ENCODE data around the gene TMEM203. TPM values are rescaled to one million over a fixed set of nuclear protein-coding genes. Genes with fewer than 3 reads are reported as not detected.

Gene TMEM203
- polyA plus RNA-seq, 6 donors from 2014 or later = 119 to 191 (median 142) TPM

- Mint-ChIP-seq H3K27me3 (peaks cover 0 to 8% (median 0%) of the 10 kb centered on the region in 3 donors), H3K4me1 (peaks cover 23 to 34% (median 29%) of the 10 kb centered on the region in 3 donors), H3K36me3 (peaks cover 0 to 6% of the 10 kb centered on the region in 2 donors), H3K9me3 (no peaks in the 10 kb centered on the region), H3K4me3 (peak overlapping the region in 5 of 8 donors; percentile 42 to 90 (median 75)), H3K27ac (peak overlapping the region in 5 of 6 donors; percentile 47 to 90 (median 64))
- DNase-seq (no peak), ATAC-seq (ENCODE audit: low read depth in 2 of 2) (no peak)
Observed at GRCh38 chr9:137237759-137238726, 32.6 kb upstream of the TMEM203 start.

- no peak for ATAC-seq (ENCODE audit: low read depth in 2 of 2)
- Mint-ChIP-seq H3K36me3 (peaks cover 0 to 6% of the 10 kb centered on the region in 2 donors), H3K9me3 (no peaks in the 10 kb centered on the region), H3K27me3 (peaks cover 0 to 8% (median 0%) of the 10 kb centered on the region in 3 donors), H3K27ac (peak overlapping the region in 2 of 6 donors; percentile 57 to 87), H3K4me3 (peak overlapping the region in 4 of 8 donors; percentile 23 to 45 (median 36)), H3K4me1 (peaks cover 12 to 25% (median 24%) of the 10 kb centered on the region in 3 donors)
- DNase-seq = no peak
Observed at GRCh38 chr9:137236936-137237421, 31.5 kb upstream of the TMEM203 start.

- H3K36me3 Mint-ChIP-seq = peaks cover 0 to 6% of the 10 kb centered on the region in 2 donors
- DNase-seq (peak; percentile 91), ATAC-seq (ENCODE audit: low read depth in 2 of 2) (peak; percentile 32 to 35)
- H3K27ac Mint-ChIP-seq = peak overlapping the region in 3 of 6 donors; percentile 21 to 87 (median 57)
- no peaks in the 10 kb centered on the region for H3K9me3 Mint-ChIP-seq
- H3K4me1 Mint-ChIP-seq = peaks cover 12 to 25% (median 24%) of the 10 kb centered on the region in 3 donors
- H3K4me3 Mint-ChIP-seq = peak overlapping the region in 6 of 8 donors; percentile 9 to 45 (median 25)
- peaks cover 0 to 8% (median 0%) of the 10 kb centered on the region in 3 donors for H3K27me3 Mint-ChIP-seq
Observed at GRCh38 chr9:137236238-137236935, 30.9 kb upstream of the TMEM203 start.

GRCh38 chr9:137235424-137236237 is 30.2 kb upstream of the TMEM203 start:
- DNase-seq (no peak), ATAC-seq (ENCODE audit: low read depth in 2 of 2) (no peak)
- peaks cover 12 to 22% (median 20%) of the 10 kb centered on the region in 3 donors for H3K4me1 Mint-ChIP-seq
- H3K4me3 Mint-ChIP-seq = peak overlapping the region in 1 of 8 donors; percentile 66
- H3K27me3 Mint-ChIP-seq = peaks cover 0 to 8% (median 0%) of the 10 kb centered on the region in 3 donors
- no peaks in the 10 kb centered on the region for H3K9me3 Mint-ChIP-seq
- peak overlapping the region in 3 of 6 donors; percentile 59 to 87 (median 60) for H3K27ac Mint-ChIP-seq
- H3K36me3 Mint-ChIP-seq = no peaks in the 10 kb centered on the region

GRCh38 chr9:137234758-137235423 is 29.4 kb upstream of the TMEM203 start:
- peak overlapping the region in 6 of 8 donors; percentile 13 to 79 (median 42) for H3K4me3 Mint-ChIP-seq
- peaks cover 12 to 21% (median 20%) of the 10 kb centered on the region in 3 donors for H3K4me1 Mint-ChIP-seq
- ATAC-seq (ENCODE audit: low read depth in 2 of 2) (peak in 1 of 2 donors; percentile 28), DNase-seq (no peak)
- no peaks in the 10 kb centered on the region for H3K36me3 Mint-ChIP-seq
- no peaks in the 10 kb centered on the region for H3K9me3 Mint-ChIP-seq
- H3K27ac Mint-ChIP-seq = peak overlapping the region in 3 of 6 donors; percentile 59 to 87 (median 60)
- peaks cover 0 to 8% (median 0%) of the 10 kb centered on the region in 3 donors for H3K27me3 Mint-ChIP-seq

- H3K36me3 Mint-ChIP-seq = no peaks in the 10 kb centered on the region
- no peak for DNase-seq
- H3K4me3 Mint-ChIP-seq = peak overlapping the region in 1 of 8 donors; percentile 66
- no peak for ATAC-seq (ENCODE audit: low read depth in 2 of 2)
- no peaks in the 10 kb centered on the region for H3K9me3 Mint-ChIP-seq
- peaks cover 12 to 20% (median 16%) of the 10 kb centered on the region in 3 donors for H3K4me1 Mint-ChIP-seq
- no peak overlapping the region for H3K27ac Mint-ChIP-seq
- peaks cover 0 to 13% (median 0%) of the 10 kb centered on the region in 3 donors for H3K27me3 Mint-ChIP-seq
Observed at GRCh38 chr9:137234055-137234697, 28.7 kb upstream of the TMEM203 start.

GRCh38 chr9:137233143-137233980 is 27.9 kb upstream of the TMEM203 start:
- ATAC-seq (ENCODE audit: low read depth in 2 of 2) = no peak
- Mint-ChIP-seq H3K27ac (no peak overlapping the region), H3K9me3 (no peaks in the 10 kb centered on the region), H3K36me3 (no peaks in the 10 kb centered on the region), H3K4me3 (no peak overlapping the region), H3K27me3 (peaks cover 0 to 17% (median 0%) of the 10 kb centered on the region in 3 donors), H3K4me1 (peaks cover 11 to 17% (median 12%) of the 10 kb centered on the region in 3 donors)
- no peak for DNase-seq

- ATAC-seq (ENCODE audit: low read depth in 2 of 2) (no peak), DNase-seq (no peak)
- no peak overlapping the region for H3K4me3 Mint-ChIP-seq
- H3K27ac Mint-ChIP-seq = no peak overlapping the region
- H3K36me3 Mint-ChIP-seq = no peaks in the 10 kb centered on the region
- H3K4me1 Mint-ChIP-seq = peaks cover 13 to 16% (median 15%) of the 10 kb centered on the region in 3 donors
- H3K27me3 Mint-ChIP-seq = peaks cover 0 to 21% (median 5%) of the 10 kb centered on the region in 3 donors
- peaks cover 0 to 1% (median 0%) of the 10 kb centered on the region in 7 donors for H3K9me3 Mint-ChIP-seq
Observed at GRCh38 chr9:137232510-137232909, 27.1 kb upstream of the TMEM203 start.

- Mint-ChIP-seq H3K36me3 (no peaks in the 10 kb centered on the region), H3K4me1 (peaks cover 14 to 19% (median 14%) of the 10 kb centered on the region in 3 donors), H3K4me3 (no peak overlapping the region), H3K27ac (no peak overlapping the region), H3K27me3 (peaks cover 0 to 23% (median 8%) of the 10 kb centered on the region in 3 donors), H3K9me3 (peaks cover 0 to 2% (median 0%) of the 10 kb centered on the region in 7 donors)
- ATAC-seq (ENCODE audit: low read depth in 2 of 2) (no peak), DNase-seq (no peak)
Observed at GRCh38 chr9:137232101-137232500, 26.7 kb upstream of the TMEM203 start.

GRCh38 chr9:137231372-137232039 is 26.1 kb upstream of the TMEM203 start:
- ATAC-seq (ENCODE audit: low read depth in 2 of 2) = no peak
- no peaks in the 10 kb centered on the region for H3K36me3 Mint-ChIP-seq
- peak overlapping the region in 1 of 6 donors; percentile 81 for H3K27ac Mint-ChIP-seq
- H3K4me1 Mint-ChIP-seq = peaks cover 14 to 19% (median 14%) of the 10 kb centered on the region in 3 donors
- DNase-seq = no peak
- no peak overlapping the region for H3K4me3 Mint-ChIP-seq
- peaks cover 0 to 2% (median 0%) of the 10 kb centered on the region in 7 donors for H3K9me3 Mint-ChIP-seq
- peaks cover 0 to 23% (median 8%) of the 10 kb centered on the region in 3 donors for H3K27me3 Mint-ChIP-seq

All from naive B cell (primary cell).